B cell (primary cell): ENCODE data around the gene RAB31.

ENCODE experiments used
- CTCF ChIP-seq: fragments of 200-600 bp; IDR thresholded peaks from one replicate; pipeline ENCODE4 v1.8.0; 2022; ENCODE audit warnings: antibody characterized with exemption, mild to moderate bottlenecking
- EZH2 ChIP-seq: IDR thresholded peaks from 2 replicates; pipeline ENCODE4 v1.6.1; 2012; ENCODE audit warnings: borderline replicate concordance, low read depth, mild to moderate bottlenecking, moderate library complexity, low read length; ENCODE audit not compliant: insufficient read depth, poor library complexity, severe bottlenecking

GRCh38 chr18:9869715-9870430 is 161.8 kb downstream of the RAB31 start:
- TF ChIP-seq EZH2 = no peak
- TF ChIP-seq CTCF = no peak
